H4 (cell line): ENCODE data around the gene ENDOG. TPM values are rescaled to one million over a fixed set of nuclear protein-coding genes. Genes with fewer than 3 reads are reported as not detected.
A peak's percentile ranks its signal among the peaks of the same experiment; 100 is the strongest.
"Not testable (repeated sequence)": the region's sequence is repeated elsewhere in the genome, so short reads cannot be mapped to it uniquely, and the experiment has no call there.

Source experiments
- DNase-seq: peaks from one replicate; pipeline ENCODE4 v3.0.0-alpha.2; 2015; ENCODE audit warnings: low spot score
- total RNA-seq: library from RNA; depleted of rRNA; stranded (reverse); fragments of >200 nt; shearing (Covaris generic); gene quantifications from 2 replicates; pipeline ENCODE4 v1.2.3, GENCODE V29; 2014; rRNA removed

ENDOG gene
- total RNA-seq, 1 experiment from 2014 or later, result 13.5 TPM

DNA sequence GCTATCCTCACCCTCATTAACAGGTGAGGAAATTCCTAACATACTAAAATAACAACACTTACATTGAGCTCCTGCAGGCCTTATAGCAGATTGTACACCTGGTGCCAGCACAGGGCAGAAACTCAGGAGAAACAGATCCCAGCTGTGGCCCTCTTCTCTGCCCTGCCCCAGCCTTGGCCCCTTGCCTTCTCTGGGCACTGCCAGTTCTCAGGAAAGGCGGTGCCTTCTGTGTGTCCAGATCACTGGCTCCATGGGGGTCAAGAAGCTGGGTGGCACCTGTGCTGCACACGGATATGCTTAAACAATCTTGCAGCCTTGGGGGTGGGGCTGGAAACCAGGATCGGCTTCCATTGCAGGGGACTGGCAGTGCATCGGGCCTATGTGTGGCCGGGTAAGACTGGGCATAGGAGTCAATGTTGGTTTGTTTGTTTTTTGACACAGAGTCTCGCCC, 44.1 kb downstream of the ENDOG start:
- no peak for DNase-seq

DNA sequence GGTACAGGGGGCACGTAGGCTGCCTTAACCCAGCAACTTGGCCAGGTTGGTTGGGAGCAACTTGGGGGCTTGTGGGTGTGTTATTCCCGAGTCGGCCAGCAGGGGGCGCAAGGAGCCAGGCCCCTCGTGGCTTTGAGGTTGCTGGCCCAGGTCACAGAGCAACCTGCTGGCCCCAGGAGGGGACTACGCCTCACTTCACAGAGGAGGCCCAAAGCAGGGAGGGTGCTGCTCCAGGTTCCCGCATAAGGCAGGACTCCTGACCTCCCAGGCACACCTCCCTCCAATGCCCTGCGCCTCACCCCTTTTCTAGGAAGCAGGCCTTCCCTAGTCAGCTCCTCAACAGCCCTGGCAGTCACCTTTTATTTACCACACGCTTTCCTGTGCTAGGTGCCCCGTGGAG, 45.3 kb downstream of the ENDOG start:
- DNase-seq, result peak; percentile 42

DNA sequence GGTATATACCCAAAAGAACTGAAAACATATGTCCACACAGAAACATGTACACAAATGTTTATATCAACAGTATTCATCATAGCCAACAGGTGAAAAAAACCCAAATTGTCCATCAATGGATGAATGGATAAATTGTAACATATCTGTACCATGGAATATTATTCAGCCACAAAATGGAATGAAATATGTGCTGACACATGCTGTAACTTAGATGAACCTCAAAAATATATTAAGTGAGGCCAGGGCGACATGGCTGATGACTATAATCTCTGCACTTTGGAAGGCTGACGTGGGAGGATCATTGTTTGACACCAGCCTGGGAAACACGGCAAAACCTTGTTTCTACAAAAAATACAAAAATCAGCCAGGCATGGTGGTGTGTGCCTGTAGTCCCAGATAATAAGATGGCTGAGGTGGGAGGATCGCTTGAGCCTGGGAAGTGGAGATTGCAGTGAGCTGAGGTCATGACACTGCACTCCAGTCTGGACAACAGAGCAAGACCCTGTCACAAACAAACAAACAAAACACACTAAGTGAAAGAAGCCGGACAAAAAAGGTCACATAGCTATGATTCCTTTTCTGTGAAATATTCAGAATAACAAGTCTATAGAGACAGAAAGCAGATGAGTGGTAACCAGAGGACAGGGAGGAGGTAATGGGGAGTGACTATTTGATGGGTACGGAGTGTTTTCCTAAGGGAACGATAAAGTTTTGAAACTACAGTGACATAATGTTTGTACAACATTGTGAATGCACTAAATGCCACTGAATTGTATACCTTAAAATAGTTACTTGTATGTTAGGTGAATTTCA, 52.0 kb downstream of the ENDOG start:
- DNase-seq, result no peak

DNA sequence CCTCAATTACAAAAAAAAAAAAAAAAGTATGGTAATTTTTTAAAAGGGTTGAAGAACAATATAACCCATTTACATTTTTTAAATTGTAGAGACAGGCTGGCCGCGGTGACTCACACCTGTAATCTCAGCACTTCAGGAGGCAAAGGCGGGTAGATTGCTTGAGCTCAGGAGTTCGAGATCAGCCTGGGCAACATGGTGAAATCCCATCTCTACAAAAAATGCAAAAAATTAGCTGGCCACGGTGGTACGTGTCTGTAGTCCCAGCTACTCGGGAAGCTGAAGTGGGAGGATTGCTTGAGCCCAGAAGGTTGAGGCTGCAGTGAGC, 52.6 kb downstream of the ENDOG start:
- DNase-seq, result not testable (repeated sequence)

Other genes with a start within 250 kb of the ENDOG start
- 56.9 and 69.0 TPM in 2 replicates for gene DYNC2I2, start 161.7 kb upstream of the ENDOG start, total RNA-seq
- gene SET, start 129.3 kb upstream of the ENDOG start, total RNA-seq, result 568 and 655 TPM in 2 replicates
- gene PKN3, start 116.0 kb upstream of the ENDOG start, total RNA-seq, result 1.9 and 2.8 TPM in 2 replicates
- gene ZDHHC12, start 94.4 kb upstream of the ENDOG start, total RNA-seq, result 46.4 and 57.8 TPM in 2 replicates
- 12.4 and 21.5 TPM in 2 replicates for gene ZER1, start 46.6 kb upstream of the ENDOG start, total RNA-seq
- gene TBC1D13, start 31.2 kb upstream of the ENDOG start, total RNA-seq, result 12.0 and 16.6 TPM in 2 replicates
- gene SPOUT1, start 11.3 kb downstream of the ENDOG start, total RNA-seq, result 16.7 and 39.2 TPM in 2 replicates
- gene KYAT1, start 63.5 kb downstream of the ENDOG start, total RNA-seq, result 7.1 and 7.3 TPM in 2 replicates
- 17.8 and 26.8 TPM in 2 replicates for gene LRRC8A, start 63.6 kb downstream of the ENDOG start, total RNA-seq
- gene PHYHD1, start 102.5 kb downstream of the ENDOG start, total RNA-seq, result not detected in 2 replicates
- gene DOLK, start 129.1 kb downstream of the ENDOG start, total RNA-seq, result 23.3 and 28.3 TPM in 2 replicates
- gene NUP188, start 129.2 kb downstream of the ENDOG start, total RNA-seq, result 37.0 and 51.6 TPM in 2 replicates
- gene SH3GLB2, start 209.8 kb downstream of the ENDOG start, total RNA-seq, result 14.0 and 17.2 TPM in 2 replicates
- 9.3 and 18.2 TPM in 2 replicates for gene MIGA2, start 218.1 kb downstream of the ENDOG start, total RNA-seq